Fibroblast of skin of back (primary cell): Measurements from ENCODE around the gene GRIN1.
A peak's percentile ranks its signal among the peaks of the same experiment; 100 is the strongest.

Source experiments
- DNase-seq: peaks from one replicate; pipeline ENCODE4 v3.0.0-alpha.2; 2013

GRIN1 gene

DNA sequence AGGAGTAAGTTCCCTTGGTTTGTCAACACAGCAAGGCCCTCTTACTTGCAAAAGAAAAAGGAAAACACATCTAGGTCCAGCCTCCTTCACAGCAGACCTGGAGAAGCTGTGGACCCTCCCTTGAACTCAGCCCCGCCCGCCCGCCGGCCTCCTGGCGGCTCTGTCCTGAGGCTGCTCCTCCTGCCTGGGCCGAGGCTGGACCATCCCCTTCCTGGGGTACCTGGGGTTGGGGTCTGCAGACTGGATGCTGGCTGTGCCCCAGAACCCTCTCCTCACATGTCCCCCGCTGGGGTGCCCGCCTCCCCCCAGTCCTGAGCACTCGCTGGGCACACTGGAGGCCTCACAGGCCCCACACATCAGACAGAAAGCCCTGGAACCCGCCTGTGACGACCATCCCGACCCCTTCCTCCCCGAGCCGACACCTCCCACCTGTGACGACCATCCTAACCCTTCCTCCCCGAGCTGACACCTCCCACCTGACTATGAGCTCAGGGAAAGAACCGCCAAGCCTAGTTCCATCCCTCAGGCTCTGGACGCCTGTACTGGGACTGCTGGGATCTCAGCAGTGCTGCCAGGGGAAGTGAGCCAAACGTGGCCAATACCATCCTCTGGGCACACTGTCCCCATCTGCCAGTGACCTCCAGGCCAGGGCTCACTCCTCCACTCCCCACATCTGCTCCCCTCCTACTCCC lies 40.1 kb downstream of the GRIN1 start:
- no peak for DNase-seq

DNA sequence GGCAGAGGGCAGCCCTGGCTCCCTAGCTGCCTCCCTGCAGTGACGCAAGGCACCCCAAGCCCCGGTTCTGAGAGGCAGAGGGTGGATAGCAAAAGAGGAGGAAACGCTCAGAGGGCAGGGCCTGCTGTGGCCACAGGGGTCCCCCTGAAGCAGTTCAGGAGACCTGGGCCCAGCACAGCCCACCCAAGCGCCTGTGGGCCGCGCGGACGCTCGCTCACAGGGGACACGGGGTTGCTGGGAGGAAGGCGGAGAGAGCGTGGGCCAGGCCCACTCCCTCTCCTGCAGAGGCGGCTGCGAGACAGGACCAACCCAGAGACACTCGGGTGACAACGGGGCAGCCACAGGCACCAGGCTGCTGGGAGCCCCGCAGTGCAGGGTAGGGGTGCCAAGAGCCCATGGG lies 40.8 kb downstream of the GRIN1 start:
- no peak for DNase-seq

DNA sequence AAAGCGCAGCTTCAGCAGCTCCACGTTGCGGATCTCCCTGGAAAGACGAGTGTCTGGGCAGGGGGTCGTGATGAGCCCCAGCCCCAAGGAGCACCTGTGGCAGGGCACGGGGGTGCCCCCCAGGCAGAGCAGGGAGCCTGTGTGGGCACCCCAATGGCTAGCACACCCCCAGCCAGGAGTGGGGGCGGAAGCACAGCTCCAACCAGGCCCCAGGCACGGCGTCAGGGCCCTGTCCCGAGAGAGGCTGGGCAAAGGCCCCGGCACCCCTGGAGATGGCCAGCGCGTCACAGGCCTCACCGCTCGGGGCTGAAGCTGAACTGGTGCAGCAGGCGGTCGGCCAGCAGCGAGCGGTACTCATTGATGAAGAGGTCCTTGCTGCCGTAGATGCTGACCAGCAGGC lies 41.5 kb downstream of the GRIN1 start:
- DNase-seq: no peak

- DNase-seq: no peak
Measured at GRCh38 chr9:137181680-137182079, 42.7 kb downstream of the GRIN1 start.

GRCh38 chr9:137182836-137183235 lies 43.9 kb downstream of the GRIN1 start:
- no peak for DNase-seq

DNA sequence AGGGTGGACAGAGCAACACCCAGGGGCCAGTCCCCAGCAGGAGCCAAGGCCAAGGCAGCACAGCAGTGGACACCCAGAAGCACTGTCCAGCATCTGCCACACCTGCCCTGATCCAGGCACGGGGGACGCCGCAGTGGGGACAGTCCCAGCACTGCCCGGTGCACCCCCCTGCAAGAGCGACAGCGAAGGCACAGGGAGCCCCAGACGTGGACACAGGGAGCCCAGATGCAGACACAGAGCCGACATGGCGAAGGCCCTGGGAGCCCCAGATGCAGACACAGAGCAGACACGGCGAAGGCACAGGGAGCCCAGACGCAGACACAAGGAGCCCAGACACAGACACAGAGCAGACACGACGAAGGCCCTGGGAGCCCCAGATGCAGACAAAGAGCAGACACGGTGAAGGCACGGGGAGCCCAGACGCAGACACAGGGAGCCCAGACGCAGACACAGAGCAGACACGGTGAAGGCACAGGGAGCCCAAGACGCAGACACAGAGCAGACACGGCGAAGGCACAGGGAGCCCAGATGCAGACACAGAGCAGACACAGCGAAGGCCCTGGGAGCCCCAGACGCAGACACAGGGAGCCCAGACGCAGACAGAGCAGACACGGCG lies 45.1 kb downstream of the GRIN1 start:
- no peak for DNase-seq

GRCh38 chr9:137184881-137185660 lies 46.1 kb downstream of the GRIN1 start:
- no peak for DNase-seq

- DNase-seq: no peak
Measured at GRCh38 chr9:137185921-137186320, 47.0 kb downstream of the GRIN1 start.

DNA sequence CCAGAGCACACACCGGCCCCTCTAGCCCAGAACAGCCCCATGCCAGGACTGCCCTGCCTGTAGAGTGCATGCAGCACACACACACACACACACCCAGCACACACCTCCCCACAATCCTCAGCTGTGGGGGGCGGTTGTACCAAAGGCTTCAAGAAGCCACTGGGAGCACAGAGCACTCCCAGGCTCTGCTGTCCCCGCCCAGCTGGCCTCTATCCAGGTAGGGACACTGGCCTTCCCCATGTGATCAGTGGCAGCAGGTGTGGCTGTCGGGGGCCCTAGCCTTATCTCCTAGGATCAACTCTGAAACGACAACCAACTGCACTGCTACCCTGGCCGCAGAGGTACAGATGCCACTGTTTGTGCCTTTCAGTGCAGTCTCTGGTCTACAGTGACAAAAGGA lies 47.4 kb downstream of the GRIN1 start:
- no peak for DNase-seq

DNA sequence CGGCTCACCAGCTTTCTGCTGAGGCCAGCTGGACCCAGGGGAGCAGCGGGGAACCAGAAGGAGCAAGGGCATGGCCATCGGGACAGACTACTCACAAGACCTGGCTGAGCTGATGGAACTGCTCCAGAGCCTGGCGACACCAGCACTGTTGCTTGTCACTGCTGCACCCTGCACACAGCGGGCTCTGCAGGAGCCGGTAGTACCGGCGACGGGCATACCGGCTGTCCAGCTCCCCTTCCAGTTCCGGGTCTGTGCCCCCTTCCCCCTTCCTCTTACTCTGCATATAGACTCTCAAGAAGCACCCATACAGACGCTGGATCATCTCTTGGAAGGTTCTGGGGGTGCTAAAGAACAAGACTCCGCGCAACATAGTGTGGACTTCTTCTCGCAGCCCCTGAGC lies 48.4 kb downstream of the GRIN1 start:
- no peak for DNase-seq

DNA sequence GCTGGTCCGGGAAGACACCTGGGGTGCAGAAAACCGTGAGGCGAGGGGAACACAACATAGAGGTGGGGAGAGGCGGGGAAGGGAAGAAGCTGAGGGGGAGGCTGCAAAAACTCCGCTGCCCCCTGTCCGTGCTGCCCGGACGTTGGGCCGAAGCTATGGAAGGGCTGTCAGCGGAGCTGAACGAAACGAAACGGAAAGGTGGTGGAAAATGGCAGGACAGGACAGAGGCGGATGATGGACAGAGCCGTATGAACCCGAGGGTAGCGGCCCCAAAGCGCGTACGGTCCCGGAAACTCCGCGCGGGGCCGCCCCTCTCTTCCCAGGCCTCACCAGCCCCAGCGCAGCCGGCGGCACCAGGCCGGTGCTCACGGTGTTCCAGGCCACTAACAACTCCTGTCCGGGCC lies 49.1 kb downstream of the GRIN1 start:
- no peak for DNase-seq

DNA sequence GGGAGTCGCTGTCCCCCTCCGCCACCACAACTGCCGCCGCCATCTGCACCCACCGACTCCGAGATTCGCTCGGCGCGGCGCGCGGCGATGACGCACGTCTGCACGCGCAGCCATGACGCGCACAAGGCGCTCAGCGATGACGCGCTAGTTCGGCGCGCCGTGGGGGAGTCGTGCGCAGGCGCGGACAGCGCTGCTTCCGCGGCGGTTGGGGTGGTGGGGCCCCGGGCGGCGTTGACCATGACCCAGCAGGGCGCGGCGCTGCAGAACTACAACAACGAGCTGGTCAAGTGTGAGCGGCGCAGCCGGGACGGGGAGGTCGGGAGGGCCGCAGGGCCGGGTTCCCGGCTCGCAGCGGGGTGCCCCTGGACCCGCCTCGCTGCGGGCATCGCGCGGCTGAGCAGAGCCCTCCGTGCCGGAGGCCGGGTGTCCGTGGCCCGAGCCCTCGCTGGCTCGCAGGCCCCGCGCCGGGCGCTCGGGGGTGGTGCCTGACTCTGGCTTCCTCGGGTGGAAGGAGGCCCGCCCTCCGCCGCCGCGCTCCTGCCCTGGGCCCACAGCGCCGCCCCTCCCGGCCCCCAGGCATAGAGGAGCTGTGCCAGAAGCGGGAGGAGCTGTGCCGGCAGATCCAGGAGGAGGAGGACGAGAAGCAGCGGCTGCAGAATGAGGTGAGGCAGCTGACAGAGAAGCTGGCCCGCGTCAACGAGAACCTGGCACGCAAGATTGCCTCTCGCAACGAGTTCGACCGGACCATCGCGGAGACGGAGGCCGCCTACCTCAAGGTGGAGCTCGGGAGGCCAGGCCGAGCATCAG lies 49.7 kb downstream of the GRIN1 start, which contains the start of the genes ANAPC2 and SSNA1:
ANAPC2 (minus strand) TSS at position 71 of the 807 bp plus-strand sequence; CDS start at position 43, 28 bp downstream.
SSNA1 (plus strand) TSS at position 187 of the 807 bp plus-strand sequence; CDS start at position 238, 51 bp downstream.
- DNase-seq: peak; percentile 91

GRCh38 chr9:137189297-137190295 lies 50.6 kb downstream of the GRIN1 start:
- DNase-seq: no peak

DNA sequence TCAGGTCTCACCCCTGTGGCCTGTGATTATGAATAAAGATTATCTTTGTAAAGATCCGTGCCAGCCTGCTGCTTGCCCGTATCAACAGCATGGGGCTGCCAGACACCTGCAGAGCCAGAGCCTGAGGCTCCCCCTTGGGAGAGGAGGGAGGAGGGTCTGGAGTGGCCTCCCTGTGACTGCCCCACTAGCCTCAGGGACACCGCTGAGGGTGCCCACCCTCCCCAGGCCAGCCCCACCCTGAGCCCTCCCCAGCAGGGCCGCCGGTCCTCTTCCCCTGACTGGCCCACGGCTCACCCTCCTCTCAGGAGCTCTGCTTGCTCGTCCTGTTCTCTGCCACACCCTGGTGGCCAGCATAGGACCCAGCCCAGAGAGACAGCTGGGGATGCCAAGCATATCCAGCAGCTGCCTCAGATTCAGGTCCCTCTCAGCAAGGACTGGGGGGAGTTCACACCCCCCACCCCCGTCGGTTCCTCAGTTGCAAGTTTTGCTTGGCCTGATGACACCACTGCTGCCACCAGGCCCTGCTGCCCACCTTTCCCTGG lies 51.4 kb downstream of the GRIN1 start:
- no peak for DNase-seq

GRCh38 chr9:137191245-137191644 lies 52.3 kb downstream of the GRIN1 start:
- no peak for DNase-seq

DNA sequence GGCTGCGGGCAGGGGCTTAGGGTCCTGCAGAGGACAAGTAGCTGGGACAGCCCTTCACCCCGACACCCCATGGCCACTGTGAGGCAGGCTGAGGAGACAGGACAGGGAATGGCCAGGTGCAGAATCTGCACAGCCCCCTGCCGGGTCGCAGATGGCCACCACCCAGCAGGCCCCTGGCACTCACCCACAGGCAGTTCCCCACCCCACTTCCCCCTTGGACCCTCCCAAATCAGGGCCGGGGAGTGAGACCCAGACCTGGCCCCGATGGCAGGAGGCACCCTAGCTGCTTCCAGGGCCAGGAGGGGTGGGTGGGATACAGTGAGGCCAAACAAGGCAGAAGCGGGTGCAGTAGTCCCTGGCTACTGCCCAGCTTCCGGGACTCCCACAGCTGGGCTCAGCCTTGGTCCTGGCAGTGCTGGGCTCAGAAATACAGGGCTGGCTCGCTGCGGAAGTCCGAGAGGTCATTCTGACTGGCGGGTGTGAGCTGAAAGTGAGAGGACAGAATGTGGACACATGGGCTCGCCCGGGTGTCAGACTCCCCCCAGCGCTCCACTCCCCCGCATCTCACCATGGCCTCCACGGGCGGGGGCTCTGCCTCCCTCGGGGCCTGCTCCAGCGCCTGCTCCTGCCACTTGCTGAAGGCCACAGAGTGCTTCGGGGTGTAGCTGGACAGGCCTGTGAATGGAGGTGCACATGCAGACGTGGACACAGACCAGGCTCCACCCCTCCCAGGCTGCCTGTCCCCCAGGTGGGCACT lies 52.9 kb downstream of the GRIN1 start:
- DNase-seq: no peak

- no peak for DNase-seq
Measured at GRCh38 chr9:137192448-137192780, 53.5 kb downstream of the GRIN1 start.

DNA sequence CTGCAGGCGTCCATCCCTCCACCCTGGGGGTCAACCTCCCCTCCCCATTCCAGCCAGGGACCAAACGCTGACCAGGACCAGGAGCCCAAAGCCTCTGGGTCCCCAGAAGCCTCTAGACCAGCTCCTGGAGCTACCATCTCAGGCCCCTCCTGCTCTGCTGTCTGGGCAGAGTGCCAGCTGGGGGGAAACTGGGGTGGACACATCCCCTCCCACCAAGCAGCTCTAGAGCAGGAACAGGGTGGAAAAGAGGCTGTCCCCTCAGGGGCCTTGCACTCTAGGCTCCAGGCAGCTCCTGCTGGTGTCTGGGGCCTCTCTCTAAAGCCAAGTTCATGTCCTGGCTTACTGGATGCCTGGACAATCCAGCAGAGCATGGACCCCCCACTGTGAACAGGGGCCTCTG lies 53.9 kb downstream of the GRIN1 start:
- no peak for DNase-seq

- no peak for DNase-seq
Measured at GRCh38 chr9:137193771-137194170, 54.8 kb downstream of the GRIN1 start.

GRCh38 chr9:137194388-137194787 lies 55.4 kb downstream of the GRIN1 start:
- no peak for DNase-seq
